NCI-H510A treated with DMSO at 0.1 percent for 48 hours (cell line): ENCODE data around the gene FAM53A.

Experiments
- DNase-seq: peaks from one replicate; lab custom pipeline; 2025; lab: John Stamatoyannopoulos, UW

The FAM53A gene

GRCh38 chr4:1604181-1604705, 79.9 kb downstream of the FAM53A start:
- DNase-seq: no peak

GRCh38 chr4:1603413-1604135, 80.5 kb downstream of the FAM53A start:
- DNase-seq: no peak

GRCh38 chr4:1602655-1603412, 81.3 kb downstream of the FAM53A start:
- DNase-seq: no peak

GRCh38 chr4:1601852-1602654, 82.1 kb downstream of the FAM53A start:
- no peak for DNase-seq

GRCh38 chr4:1601533-1601835, 82.6 kb downstream of the FAM53A start:
- DNase-seq: no peak

- DNase-seq: no peak
Observed at GRCh38 chr4:1600811-1601532, 83.1 kb downstream of the FAM53A start.

- no peak for DNase-seq
Observed at GRCh38 chr4:1600211-1600780, 83.8 kb downstream of the FAM53A start.

- no peak for DNase-seq
Observed at GRCh38 chr4:1599491-1600210, 84.5 kb downstream of the FAM53A start.

GRCh38 chr4:1599026-1599481, 85.1 kb downstream of the FAM53A start:
- DNase-seq: no peak

- DNase-seq: no peak
Observed at GRCh38 chr4:1598206-1599025, 85.7 kb downstream of the FAM53A start.

GRCh38 chr4:1597021-1597931, 86.8 kb downstream of the FAM53A start:
- DNase-seq: no peak

GRCh38 chr4:1596393-1596792, 87.7 kb downstream of the FAM53A start:
- no peak for DNase-seq

- no peak for DNase-seq
Observed at GRCh38 chr4:1595789-1596325, 88.3 kb downstream of the FAM53A start.

GRCh38 chr4:1594871-1595788, 89.0 kb downstream of the FAM53A start:
- DNase-seq: no peak

GRCh38 chr4:1593881-1594345, 90.2 kb downstream of the FAM53A start:
- no peak for DNase-seq

GRCh38 chr4:1593458-1593857, 90.7 kb downstream of the FAM53A start:
- DNase-seq: no peak

GRCh38 chr4:1592709-1593417, 91.2 kb downstream of the FAM53A start:
- DNase-seq: no peak
